ENCODE data around the gene YIF1A.

Gene YIF1A

DNA sequence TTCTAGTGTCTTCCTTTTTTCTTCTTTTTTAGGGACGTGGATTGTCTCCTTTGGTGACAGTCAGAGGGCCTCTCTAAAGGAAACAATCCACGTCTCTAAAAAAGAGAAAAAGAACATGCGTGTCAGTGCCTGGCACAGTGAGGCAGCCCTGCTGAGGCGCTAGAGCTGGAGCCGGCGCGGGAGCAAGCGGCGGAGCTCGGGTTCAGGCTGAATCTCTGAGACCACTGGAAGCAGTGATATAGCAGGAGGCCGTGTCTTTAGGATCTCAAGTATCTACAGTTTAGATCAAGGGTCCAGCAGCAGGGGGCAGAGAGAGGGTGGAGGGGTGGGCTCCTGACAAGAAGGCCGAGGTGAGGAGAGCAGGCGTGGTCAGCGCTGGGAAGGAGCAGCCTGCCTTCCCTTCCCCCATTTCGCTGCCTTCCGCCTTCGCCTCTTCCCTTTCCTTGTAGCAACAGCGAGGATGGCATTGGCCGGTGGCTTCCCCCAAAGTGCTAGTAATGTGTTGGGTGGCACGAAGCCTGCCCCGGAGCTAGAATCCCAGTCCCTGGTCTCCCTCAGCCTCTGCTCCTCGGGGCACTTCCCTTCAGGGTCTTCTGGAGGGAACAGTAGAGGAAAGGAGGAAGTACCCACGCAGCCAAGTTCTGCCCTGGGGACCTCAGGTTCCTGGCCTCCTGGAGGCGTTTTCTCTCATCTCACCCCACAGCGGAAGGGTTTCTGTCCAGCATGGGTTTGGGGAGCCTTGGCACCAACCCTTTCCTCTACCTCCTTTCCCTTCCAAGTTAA, 48.8 kb downstream of the YIF1A start:
- DNase-seq, result no peak

DNA sequence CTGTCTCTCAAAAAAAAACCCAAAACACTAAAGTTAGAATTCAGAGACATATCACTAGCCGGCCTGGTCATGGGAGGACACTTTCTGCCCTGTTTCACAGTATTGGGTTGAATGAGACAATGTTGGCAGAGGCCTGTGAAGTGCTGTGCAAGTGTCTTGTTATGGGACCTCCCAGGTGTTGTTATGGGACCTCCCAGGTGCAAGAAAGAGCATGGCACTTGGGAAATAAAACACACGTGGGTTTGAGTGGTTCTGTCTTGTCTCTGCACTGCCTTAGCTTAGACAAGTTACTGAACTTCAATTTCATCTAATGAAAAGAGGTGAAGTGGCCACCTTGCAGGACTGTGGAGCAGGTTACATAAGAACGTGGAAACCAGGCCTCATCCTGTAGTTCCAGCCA, 49.4 kb downstream of the YIF1A start:
- DNase-seq, result no peak

- DNase-seq, result no peak
These were observed 50.0 kb downstream of the YIF1A start for GRCh38 chr11:66238786-66239413.

DNA sequence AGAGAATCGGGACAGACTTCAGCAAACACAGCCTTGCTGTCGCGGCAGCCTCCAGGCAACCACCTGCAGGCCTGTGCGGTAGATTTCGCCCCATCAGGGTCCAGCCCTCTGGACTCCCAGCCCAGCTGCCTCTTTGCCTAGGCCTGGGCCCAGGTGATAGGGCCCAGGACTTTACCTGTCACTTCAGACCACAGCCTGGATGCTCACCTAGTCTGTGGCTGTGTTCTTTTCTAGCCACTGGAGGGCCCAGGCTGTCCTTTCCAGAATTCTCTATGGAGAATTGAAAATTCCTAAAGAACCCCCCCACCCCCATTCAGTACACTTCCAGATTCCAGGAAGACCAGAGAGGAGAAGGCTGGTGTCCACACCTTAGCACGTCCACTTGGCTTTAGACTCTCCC, 51.1 kb downstream of the YIF1A start:
- no peak for DNase-seq

GRCh38 chr11:66235141-66235540, 53.8 kb downstream of the YIF1A start:
- no peak for DNase-seq
